NOMO-1 treated with DMSO at 0.1 percent for 48 hours (cell line): ENCODE measurements around the gene CNNM2.
"Not testable (repeated sequence)": the region's sequence is repeated elsewhere in the genome, so short reads cannot be mapped to it uniquely, and the experiment has no call there.

ENCODE experiments used
- DNase-seq: peaks from one replicate; lab custom pipeline; 2025; ENCODE audit not compliant: unreplicated experiment; lab: John Stamatoyannopoulos, UW

CNNM2 gene

DNA sequence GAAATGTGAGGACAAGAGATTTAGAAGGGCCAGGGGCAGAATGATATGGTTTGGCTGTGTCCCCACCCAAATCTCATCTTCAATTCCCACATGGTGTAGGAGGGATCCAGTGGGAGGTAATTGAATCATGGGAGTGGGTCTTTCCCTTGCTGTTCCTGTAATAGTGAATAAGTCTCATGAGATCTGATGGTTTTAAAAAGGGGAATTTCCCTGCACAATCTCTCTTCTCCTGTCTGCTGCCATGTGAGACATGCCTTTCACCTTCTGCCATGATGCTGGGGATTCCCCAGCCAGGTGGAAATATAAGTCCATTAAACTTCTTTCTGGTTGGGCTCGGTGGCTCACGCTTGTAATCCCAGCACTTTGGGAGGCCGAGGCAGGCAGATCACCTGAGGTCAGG is 217.1 kb downstream of the CNNM2 start:
- not testable (repeated sequence) for DNase-seq

DNA sequence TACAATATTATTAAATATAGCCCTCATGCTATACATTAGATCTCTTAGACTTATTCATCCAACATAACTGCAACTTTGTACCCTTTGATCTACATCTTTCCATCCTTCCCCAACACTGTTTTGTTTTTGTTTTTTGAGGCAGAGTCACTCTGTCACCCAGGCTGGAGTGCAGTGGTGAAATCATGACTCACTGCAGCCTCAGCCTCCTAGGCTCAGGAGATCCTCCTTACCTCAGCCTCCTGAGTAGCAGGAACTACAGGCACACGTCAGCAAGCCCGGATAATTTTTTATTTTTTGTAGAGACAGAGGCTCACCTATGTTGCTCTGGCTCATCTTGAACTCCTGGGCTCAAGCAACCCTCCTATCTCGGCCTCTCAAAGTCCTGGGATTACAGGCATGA is 221.7 kb downstream of the CNNM2 start:
- DNase-seq = no peak
